Raji (cell line): Measurements from ENCODE around the gene SOX1.

ENCODE experiments used
- POLR2A ChIP-seq: IDR thresholded peaks from 2 replicates; pipeline ENCODE4 v1.6.1; 2011; ENCODE audit warnings: low read depth, low read length, control low read depth; ENCODE audit not compliant: insufficient read depth

SOX1 gene

DNA sequence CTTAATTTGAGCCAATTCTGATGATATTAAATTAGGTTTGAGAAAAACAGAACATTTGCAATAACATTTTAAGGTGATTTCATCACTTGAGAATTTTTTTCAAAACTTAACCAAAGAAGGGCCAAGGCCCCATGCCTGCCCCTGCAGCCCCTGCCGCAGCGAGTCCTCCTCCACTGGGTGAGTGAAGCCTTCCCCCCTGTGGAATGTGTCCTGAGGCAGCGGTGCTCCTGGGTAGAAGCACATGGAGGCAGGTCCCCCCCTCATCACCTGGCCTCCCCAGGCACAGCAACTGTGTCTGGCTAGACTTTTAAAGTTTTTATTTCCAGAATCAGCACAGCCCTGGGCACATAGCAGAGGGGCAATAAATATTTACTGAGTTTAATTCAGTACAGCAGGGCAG lies 10.8 kb downstream of the SOX1 start:
- TF ChIP-seq POLR2A = no peak

GRCh38 chr13:112078216-112078615 lies 11.3 kb downstream of the SOX1 start:
- TF ChIP-seq POLR2A = no peak

GRCh38 chr13:112078879-112079531 lies 12.1 kb downstream of the SOX1 start:
- TF ChIP-seq POLR2A = no peak

- TF ChIP-seq POLR2A = no peak
Measured at GRCh38 chr13:112079696-112080095, 12.7 kb downstream of the SOX1 start.

- no peak for TF ChIP-seq POLR2A
Measured at GRCh38 chr13:112083971-112084370, 17.0 kb downstream of the SOX1 start.

DNA sequence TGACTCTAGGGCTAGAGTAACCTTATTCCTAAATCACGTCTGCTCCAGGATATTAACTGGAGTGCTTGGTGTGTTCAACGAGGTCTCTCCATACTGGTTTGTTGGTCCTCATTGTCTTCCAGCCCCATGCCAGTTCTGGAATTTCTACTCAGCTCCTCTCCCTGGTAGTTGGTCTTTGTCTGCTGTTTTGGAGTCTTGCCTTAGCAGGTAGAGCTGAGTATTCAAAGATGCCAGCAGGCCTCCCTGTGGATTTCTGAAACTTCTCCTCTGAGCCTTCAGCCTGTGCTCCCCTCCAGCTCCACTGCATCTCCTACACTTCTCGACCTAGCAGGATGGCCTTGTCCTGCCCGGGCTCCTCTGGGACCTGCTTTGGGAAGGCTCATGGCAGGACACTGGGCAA lies 25.5 kb downstream of the SOX1 start:
- no peak for TF ChIP-seq POLR2A

- no peak for TF ChIP-seq POLR2A
Measured at GRCh38 chr13:112095354-112095753, 28.4 kb downstream of the SOX1 start.

DNA sequence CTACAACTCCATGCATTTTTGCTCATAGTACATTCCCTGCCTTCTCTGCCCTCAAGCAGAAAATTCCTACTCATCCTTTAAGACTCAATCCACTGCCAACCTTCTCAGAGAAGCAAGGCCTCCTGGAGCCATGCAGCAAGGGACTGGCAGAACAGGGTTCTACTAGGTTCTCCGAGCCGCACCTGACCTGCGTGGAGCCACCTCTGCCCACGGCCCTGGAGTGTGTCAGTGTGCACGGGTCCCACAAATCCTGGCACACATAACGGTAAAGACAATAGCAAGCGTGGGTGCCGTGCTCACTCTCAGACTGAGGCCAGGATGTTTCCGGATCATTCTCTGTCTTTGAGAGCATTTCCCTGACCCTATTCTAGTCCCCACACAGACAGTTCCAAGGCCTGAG lies 30.0 kb downstream of the SOX1 start:
- TF ChIP-seq POLR2A = no peak

DNA sequence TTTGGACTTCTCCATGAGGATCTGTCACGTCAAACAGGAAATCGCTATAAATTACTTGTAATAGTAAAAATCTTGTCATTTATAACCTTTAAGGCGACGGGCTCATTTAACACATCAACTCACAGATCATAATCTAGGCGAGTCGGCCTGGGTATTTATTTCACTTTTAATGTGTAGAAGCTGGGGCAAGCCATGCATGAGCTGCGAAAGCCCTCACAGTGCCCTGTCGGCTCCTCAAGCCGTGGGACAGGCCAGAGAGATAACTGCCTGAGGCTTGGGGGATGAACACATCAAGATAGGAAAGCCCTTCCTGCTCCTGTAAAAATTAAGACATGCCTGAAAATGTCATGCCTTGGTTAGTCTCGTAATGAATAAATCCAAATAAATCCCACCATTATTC lies 30.8 kb downstream of the SOX1 start:
- TF ChIP-seq POLR2A = no peak

- TF ChIP-seq POLR2A = no peak
Measured at GRCh38 chr13:112098699-112099098, 31.8 kb downstream of the SOX1 start.

- no peak for TF ChIP-seq POLR2A
Measured at GRCh38 chr13:112101360-112101930, 34.5 kb downstream of the SOX1 start.

DNA sequence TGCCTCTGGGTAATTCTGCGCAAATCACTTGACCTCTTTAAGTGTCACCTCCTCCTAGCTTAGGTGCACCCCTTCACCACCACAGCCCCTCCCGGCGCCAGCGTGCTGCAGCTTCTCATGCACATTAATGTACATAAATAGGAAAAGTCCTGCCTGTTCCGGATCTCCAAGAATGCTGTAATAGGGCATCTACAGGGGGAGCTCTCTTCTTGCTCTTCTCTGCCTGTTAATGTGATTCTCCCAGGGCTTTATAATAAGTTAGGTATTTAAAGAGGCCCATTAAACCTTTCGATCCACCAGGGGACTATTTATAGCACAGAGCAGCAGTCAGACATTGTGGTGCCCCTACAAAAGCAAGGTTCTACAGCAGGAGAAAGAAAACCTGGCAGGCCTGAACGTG lies 35.3 kb downstream of the SOX1 start:
- no peak for TF ChIP-seq POLR2A

DNA sequence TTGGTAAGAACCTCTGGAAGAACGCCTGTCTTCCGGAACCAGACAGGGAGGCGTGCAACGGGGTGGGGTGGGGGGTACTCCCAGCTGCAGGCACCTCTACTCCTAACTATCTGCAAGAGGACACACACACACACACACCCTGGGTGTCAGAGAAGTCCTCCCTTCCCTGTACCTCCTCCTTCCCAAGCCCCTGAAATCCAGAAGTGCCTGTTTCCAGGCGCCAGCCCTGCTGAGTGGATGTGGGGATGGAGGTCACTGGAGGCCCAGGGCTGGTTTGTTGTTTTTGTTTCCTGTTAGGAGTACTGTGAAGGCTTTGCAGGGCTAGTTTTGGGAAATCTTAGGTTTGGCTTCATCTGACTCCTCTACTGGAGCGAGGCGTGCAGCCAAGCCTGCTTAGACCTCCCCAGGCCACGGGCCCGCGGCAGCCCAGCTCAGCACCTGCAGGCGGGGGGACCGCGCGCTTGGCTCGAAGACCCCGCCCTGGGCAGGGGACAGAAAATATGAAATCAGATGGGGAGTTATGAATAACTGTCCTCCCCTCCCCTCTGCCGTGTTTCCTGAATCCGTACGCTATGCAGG lies 36.4 kb downstream of the SOX1 start:
- TF ChIP-seq POLR2A = no peak

GRCh38 chr13:112103961-112104880 lies 37.3 kb downstream of the SOX1 start:
- no peak for TF ChIP-seq POLR2A

DNA sequence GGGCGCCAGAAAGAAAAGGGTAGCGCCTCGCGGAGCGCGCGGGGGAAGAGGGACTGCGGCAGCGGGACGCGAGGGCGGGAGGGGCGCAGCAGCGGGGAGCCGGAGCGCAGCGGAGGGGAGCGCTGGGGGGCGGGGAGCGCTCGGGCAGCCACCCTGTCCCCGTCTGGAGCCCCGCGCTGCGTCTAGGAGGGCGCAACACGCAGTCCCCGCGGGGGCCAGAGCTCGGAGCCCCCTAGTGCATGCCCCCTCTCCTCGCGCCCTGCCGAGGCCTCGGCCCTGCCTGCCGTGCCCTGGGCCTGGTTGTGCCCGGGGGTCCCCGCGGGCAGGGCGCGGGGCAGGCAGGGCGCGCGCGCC lies 37.9 kb downstream of the SOX1 start:
- no peak for TF ChIP-seq POLR2A

GRCh38 chr13:112105244-112105681 lies 38.3 kb downstream of the SOX1 start:
- no peak for TF ChIP-seq POLR2A
